Measurements from ENCODE around the gene NCAPG2.

- TF ChIP-seq CTCF (conservative IDR thresholded peaks at IDR 0.05; ENCODE audit: low read length) = no peak
- TF ChIP-seq EZH2phosphoT487 (IDR thresholded peaks at IDR 0.05; ENCODE audit: borderline replicate concordance, low read depth, low read length) = no peak
These were observed 4.6 kb downstream of the NCAPG2 start for GRCh38 chr7:158700008-158700407.
